GM18867 (cell line): Measurements from ENCODE around the gene TRIM77.
"Not testable (repeated sequence)": the region's sequence is repeated elsewhere in the genome, so short reads cannot be mapped to it uniquely, and the experiment has no call there.

Experiments
- ATAC-seq: cut with Tn5 transposase; IDR thresholded peaks from one replicate; pipeline ENCODE4 v1.9.1; 2021; ENCODE audit warnings: mild to moderate bottlenecking, moderate library complexity; ENCODE audit not compliant: unreplicated experiment

The TRIM77 gene, protein sequence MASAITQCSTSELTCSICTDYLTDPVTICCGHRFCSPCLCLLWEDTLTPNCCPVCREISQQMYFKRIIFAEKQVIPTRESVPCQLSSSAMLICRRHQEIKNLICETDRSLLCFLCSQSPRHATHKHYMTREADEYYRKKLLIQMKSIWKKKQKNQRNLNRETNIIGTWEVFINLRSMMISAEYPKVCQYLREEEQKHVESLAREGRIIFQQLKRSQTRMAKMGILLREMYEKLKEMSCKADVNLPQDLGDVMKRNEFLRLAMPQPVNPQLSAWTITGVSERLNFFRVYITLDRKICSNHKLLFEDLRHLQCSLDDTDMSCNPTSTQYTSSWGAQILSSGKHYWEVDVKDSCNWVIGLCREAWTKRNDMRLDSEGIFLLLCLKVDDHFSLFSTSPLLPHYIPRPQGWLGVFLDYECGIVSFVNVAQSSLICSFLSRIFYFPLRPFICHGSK

DNA sequence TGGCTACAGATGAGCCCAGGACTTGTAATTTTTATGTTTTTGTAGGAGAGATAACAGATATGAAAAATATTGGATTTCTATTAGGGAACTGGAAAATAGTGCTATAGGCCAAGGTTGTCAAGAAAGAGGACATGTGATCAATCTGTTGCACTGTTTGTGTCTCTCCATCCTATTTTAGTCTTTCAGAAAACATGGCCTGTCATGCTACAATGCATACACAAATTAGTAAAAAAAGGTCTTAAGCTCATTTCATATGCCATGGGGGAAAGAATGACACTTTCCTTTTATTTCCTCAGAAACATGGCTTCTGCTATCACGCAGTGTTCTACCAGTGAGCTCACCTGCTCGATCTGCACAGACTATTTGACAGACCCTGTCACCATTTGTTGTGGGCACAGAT is at the start of gene TRIM77:
TSS of gene TRIM77 (plus strand) at position 301 of the 400 bp plus-strand sequence. CDS start at position 301, 0 bp downstream.
- ATAC-seq, result not testable (repeated sequence)

DNA sequence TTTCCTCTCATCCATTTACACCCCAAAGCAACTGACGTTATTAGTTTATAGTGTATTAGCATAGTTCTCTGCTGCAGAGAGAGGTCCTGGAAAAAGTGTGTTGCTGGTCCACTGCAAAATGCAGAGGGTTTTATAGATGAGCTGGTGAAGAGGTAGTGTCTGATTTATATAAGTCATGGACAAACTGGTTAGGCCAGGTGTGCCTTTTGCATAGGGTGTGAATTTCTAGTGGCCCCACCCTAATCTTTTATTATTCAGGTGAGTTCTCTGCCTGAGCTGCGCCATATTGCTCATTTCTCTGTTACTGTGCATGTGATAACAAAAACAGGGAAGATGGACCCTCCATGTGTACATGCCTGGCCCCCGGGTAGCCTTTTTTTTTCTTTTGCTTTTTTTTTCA is 43.1 kb upstream of the TRIM77 start:
- ATAC-seq, result no peak

DNA sequence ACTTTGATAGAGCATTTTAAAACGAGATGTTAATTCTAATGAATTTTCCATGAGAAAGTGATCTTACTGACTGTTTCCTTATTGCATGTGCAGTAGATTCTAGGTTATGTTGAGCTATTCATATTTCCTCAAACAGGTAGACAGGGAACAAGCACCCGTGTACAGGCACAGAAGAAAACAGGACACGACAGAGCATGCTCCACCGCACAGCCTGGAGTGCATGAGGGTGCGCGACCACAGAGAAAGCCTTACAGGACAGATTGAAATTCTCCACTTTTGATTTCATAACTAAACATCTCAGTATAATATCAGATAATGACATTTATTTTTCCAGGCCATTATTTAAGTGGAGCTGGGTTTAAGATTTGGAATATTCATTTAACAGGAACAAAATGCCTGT is 41.9 kb upstream of the TRIM77 start:
- not testable (repeated sequence) for ATAC-seq

DNA sequence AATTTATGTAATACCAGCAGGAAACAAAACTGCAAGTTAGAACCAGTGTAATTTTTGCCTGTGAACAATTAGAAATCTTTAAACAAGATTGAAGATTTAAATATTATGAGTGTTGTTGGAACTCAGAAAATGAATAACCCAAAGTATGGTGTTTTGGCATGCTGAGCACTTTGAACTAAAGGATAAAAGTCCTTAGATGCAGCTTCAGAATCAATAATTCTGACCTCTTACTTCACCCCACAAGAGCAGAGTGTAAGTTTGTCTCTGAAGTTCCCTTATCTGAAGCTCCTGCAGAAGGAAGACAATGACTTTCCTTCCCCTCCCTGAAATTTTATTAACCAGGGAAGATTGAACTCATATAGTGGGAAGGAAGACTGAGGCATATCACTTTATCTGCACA is 40.5 kb upstream of the TRIM77 start:
- ATAC-seq, result not testable (repeated sequence)

GRCh38 chr11:89669993-89670669 is 40.0 kb upstream of the TRIM77 start:
- not testable (repeated sequence) for ATAC-seq

DNA sequence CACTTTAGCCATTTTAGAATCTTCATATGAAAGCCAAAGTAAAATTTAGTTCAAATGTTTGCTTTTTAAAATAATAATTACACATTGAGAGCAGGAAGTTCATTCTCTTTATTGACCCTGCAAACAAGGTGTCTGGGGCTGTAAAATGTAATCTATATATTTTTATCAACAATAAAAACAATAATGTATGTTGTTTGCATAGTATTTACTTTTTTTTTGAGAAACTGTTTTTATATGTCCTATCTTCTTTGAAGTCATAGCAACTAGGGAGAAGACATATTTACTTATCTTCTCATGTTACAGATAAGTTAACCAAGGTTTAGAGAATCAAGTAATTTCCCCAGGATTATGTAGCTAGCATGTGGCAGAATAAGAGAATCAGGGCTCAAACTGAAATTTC is 37.6 kb upstream of the TRIM77 start:
- not testable (repeated sequence) for ATAC-seq

GRCh38 chr11:89673380-89673779 is 36.7 kb upstream of the TRIM77 start:
- not testable (repeated sequence) for ATAC-seq

GRCh38 chr11:89675383-89675782 is 34.7 kb upstream of the TRIM77 start:
- ATAC-seq, result not testable (repeated sequence)

GRCh38 chr11:89675948-89676347 is 34.2 kb upstream of the TRIM77 start:
- not testable (repeated sequence) for ATAC-seq

GRCh38 chr11:89707080-89707479 is 3.0 kb upstream of the TRIM77 start:
- ATAC-seq, result not testable (repeated sequence)

DNA sequence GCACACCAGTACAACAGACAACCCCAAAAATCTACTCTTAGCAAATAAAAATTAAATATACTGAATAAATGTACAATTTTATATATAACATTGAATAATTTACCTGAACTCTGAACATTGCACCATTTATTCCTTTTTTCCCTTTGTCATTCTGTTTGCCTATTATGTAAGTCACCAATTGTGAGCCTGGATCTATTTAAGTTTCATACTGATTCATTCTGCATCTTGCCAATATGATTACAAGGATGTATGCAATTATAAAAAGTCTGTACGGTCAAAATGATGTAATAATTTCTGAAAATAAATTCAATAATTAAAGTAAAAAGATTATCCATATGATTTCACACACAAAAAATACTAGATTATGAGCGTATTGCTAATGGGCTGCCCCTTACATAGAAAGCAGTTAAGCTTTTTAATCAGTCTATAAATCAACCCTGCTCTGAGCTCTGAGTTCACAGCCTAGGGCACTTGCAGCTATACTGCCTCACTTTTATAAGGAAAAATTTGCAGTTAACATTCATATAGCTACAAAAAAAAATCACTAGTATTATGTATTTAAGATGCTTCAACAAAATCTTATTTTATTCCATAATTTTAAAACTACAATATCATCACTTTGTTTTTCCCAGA is 14.9 kb downstream of the TRIM77 start:
- not testable (repeated sequence) for ATAC-seq

DNA sequence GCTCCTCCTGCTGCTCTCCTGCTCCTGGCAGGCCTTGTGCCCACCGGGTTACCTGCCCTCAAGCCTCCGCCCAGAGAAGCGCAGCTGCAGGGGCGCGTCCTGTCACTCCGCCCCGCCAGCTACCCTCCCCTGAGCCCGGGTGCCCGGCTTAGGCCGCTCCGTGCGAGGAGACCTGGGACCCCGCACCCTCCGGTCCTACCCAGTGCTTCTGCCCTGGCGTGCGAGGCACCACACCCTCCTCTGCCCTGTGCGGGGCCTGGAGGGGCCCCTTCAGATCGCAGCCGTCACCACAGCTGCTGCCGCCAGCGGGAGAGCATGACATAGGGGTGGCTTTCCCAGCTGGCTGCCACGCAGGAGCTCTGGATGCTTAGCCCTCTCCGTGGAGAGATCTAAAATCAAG is 20.1 kb downstream of the TRIM77 start:
- ATAC-seq, result not testable (repeated sequence)

- ATAC-seq, result no peak
Measured at GRCh38 chr11:89736566-89736965, 26.5 kb downstream of the TRIM77 start.

- no peak for ATAC-seq
Measured at GRCh38 chr11:89737116-89737515, 27.0 kb downstream of the TRIM77 start.

- not testable (repeated sequence) for ATAC-seq
Measured at GRCh38 chr11:89741406-89741805, 31.3 kb downstream of the TRIM77 start.

GRCh38 chr11:89744158-89744557 is 34.1 kb downstream of the TRIM77 start:
- ATAC-seq, result not testable (repeated sequence)

DNA sequence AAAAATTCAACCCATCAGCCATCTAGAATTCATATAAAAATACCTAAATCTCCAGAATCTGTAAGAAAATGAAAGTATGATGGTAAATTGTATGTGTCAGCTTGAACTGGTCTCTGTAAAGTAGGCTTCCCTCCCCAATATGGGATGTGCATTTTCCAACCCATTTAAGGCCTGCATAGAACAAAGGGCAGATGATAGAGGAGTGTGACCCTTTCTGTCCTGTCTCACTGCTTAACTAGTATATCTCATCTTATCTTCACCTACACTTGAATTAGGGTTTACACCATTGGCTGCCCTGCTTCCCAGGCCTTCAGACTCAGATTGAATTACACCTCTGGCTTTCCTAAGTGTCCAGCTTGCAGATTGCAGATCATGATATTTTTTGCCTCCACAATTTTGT is 40.7 kb downstream of the TRIM77 start:
- not testable (repeated sequence) for ATAC-seq
